ENCODE measurements around the gene FBXO36.

GRCh38 chr2:229956491-229956890 is 34.2 kb downstream of the FBXO36 start:
- TF ChIP-seq MAX (IDR thresholded peaks at IDR 0.05) (no peak), CEBPB (IDR thresholded peaks at IDR 0.05; ENCODE audit: low read depth) (no peak), FOSL1 (IDR thresholded peaks at IDR 0.05; ENCODE audit: low read depth) (no peak), TCF7L2 (IDR thresholded peaks at IDR 0.05; ENCODE audit: borderline replicate concordance, extremely low read depth, insufficient read depth, insufficient read length) (no peak), POLR2A (IDR thresholded peaks at IDR 0.05; ENCODE audit: borderline replicate concordance, extremely low read depth, insufficient read depth, insufficient read length) (no peak), ZFX (IDR thresholded peaks at IDR 0.05) (no peak), EZH2 (IDR thresholded peaks at IDR 0.05) (no peak), SRF (IDR thresholded peaks at IDR 0.05; ENCODE audit: low read depth) (no peak), SP1 (IDR thresholded peaks at IDR 0.05; ENCODE audit: low read depth) (no peak), ATF3 (IDR thresholded peaks at IDR 0.05) (no peak), EGR1 (IDR thresholded peaks at IDR 0.05; ENCODE audit: low read depth) (no peak), CBX3 (IDR thresholded peaks at IDR 0.05; ENCODE audit: low read depth) (no peak), ELF1 (IDR thresholded peaks at IDR 0.05; ENCODE audit: borderline replicate concordance, low read depth) (no peak)
- TF ChIP-seq, protein P1, sequence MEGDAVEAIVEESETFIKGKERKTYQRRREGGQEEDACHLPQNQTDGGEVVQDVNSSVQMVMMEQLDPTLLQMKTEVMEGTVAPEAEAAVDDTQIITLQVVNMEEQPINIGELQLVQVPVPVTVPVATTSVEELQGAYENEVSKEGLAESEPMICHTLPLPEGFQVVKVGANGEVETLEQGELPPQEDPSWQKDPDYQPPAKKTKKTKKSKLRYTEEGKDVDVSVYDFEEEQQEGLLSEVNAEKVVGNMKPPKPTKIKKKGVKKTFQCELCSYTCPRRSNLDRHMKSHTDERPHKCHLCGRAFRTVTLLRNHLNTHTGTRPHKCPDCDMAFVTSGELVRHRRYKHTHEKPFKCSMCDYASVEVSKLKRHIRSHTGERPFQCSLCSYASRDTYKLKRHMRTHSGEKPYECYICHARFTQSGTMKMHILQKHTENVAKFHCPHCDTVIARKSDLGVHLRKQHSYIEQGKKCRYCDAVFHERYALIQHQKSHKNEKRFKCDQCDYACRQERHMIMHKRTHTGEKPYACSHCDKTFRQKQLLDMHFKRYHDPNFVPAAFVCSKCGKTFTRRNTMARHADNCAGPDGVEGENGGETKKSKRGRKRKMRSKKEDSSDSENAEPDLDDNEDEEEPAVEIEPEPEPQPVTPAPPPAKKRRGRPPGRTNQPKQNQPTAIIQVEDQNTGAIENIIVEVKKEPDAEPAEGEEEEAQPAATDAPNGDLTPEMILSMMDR (IDR thresholded peaks at IDR 0.05 in 2 of 3, conservative IDR thresholded peaks at IDR 0.05 in 1 of 3; ENCODE audit: borderline replicate concordance in 1 of 3, insufficient read depth in 1 of 3, low read depth in 2 of 3, low read length in 2 of 3), result no peak

Data from HCT116 (cell line).